GM21367 (cell line): ENCODE measurements around the gene SLC16A11.

ENCODE experiments used
- ATAC-seq: cut with Tn5 transposase; IDR thresholded peaks from one replicate; pipeline ENCODE4 v1.9.1; 2021; ENCODE audit not compliant: unreplicated experiment

Gene SLC16A11

GRCh38 chr17:7027335-7027734 lies 16.6 kb downstream of the SLC16A11 start:
- no peak for ATAC-seq

GRCh38 chr17:7026471-7027115 lies 17.3 kb downstream of the SLC16A11 start:
- no peak for ATAC-seq

DNA sequence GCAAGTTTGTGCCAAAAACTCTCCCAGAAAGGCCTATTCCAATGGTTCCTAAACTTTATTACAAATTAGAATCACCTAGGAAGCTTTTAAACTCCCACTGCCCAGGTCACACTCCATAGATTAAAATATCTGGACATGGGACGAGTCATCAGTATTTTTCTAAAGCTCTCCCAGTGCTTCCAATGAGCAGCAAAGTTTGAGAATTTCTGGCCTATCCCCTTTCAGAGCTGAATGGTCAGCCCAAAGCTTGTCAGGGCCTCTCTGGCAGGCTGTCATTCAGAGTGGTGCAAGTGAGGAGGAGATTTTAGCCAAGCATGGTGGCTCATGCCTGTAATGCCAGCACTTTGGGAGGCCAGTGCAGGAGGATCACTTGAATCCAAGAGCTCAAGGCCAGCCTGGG lies 18.6 kb downstream of the SLC16A11 start:
- ATAC-seq, result no peak

- ATAC-seq, result no peak
These were observed 19.5 kb downstream of the SLC16A11 start for GRCh38 chr17:7024402-7024785.

DNA sequence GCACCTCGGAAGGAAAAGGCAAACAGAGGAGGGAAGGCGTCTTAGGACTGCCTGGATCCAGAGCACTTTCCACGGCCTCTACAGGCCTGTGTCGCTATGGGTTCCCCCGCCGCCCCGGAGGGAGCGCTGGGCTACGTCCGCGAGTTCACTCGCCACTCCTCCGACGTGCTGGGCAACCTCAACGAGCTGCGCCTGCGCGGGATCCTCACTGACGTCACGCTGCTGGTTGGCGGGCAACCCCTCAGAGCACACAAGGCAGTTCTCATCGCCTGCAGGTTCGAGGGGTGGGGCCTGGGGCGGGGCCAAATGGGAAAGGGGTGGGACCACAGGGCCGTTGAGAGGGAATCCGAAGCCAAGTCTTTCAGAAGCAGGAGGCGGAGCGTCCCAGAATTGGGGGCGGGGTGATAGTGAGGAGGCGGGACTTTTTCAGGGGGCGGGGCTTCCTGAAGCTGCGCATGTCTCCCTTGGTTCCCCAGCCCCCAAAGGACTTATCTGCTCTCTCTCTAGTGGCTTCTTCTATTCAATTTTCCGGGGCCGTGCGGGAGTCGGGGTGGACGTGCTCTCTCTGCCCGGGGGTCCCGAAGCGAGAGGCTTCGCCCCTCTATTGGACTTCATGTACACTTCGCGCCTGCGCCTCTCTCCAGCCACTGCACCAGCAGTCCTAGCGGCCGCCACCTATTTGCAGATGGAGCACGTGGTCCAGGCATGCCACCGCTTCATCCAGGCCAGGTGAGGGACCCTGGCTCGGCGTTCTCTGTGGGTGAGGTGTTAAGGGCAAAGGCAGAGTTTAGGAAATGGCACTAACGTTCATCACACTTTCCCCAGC lies 20.1 kb downstream of the SLC16A11 start:
- ATAC-seq, result no peak

DNA sequence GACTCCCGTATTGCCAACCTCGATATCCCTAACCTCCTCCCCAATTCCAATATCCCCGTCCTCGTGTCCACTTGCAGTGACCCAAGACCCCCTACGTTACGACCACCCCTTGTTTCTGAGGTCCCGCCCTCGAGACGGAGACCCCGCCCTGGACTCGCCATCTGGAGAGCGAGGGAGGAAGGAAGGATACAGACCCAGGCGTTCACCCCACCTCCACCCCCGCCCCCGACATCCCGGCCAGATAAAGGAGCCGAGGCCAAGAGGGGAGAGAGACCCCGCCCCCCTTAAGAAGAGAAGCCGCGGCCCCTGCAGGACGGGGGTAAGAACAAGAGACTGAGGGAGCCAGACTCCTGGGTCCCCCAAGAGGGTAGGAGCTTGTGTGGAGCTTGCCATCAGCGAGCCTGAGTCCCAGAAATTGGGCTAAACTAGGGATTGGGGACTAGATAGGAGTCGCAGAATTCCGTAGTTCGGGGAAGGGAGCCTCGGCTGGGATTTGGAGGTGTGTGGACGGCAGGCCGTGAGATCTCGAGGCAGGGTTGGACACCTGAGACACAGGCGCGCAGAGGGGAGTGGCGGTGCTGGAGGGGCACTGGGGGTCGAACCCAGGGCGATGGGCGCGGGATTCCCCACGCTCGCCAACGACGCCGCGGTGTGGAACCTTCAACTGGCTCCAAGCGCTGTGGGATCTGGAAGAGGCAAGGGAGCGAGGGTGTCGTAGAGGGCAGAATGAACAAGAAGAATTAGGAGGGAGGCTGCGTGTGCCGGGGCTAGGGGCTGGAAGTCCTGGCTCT lies 20.9 kb downstream of the SLC16A11 start, which contains the start of gene BCL6B:
TSS of gene BCL6B (plus strand) at position 270 of the 791 bp plus-strand sequence. CDS start 622 bp downstream, outside the sequence.
- no peak for ATAC-seq

DNA sequence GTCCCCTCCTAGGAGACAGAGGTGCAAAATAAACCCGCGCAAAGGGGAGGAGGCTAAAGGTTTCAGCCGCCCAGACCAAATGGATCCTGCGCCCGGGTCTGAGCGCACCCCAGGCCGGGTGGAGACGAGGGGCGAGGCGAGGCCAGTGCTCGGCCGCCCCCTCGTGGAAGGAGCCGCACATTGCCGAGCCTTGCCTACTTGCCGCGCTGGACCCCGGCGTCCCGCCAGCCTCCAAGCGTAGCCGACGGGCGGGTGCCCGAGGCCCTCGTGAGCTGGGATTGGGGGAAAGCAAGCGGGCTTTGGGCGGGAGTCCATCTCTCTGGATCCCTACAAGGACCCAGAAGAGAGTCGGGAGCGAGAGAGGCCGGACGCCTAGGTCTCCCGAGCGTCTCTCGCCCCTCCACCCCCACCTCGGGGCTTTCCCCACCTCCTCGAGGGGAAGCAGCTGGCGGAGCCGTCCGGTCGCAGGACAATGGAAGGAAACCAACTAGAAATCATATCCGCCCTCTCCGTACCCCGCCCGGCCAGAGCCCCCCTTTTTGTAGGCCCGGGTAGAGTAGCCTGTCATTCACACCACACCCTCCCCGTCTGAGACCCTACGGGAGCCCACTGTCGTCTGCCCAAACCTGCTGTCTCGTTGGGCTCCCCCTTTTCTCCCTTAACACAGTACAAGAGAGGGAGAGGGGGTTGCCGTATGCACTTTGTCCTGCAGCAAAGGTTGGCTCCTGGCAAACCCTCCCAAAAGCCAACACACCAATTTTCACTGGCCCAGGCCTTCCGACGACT lies 21.7 kb downstream of the SLC16A11 start:
- peak; percentile 46 for ATAC-seq

DNA sequence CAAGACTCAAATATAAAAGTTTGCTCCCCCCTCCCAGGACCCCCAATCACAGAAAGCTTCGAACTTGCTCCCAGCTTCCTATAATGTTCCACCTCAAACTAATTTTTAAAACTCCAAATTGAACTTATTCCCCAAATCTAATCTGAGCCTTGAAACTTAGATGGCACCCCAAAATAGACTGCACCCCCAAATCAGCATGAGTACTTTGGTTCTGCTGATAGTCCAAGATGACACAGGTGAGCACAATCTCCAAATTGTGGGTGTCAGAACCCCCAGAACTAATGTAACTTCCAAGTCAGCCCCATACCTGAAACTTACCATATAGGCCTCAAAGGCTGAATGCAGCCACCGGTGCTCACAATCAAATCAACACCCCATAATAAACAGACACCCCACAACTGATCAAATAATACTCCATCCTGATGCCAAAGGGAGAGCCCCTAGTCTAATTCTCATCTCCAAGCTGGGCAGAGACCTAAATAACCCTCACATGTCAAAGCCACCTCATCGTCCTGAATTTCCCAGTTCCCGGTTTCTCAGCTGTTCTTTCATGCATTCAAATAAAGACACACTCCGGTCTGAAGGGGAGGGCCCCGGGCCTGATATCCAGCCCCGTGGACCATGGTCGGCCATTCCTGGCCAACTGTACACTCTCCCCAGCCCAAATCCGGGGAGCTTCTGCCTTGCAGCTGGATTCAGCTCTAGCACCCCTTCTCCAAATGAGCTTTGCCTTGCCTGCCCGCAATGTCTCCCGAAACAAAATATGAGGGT lies 22.8 kb downstream of the SLC16A11 start:
- no peak for ATAC-seq

DNA sequence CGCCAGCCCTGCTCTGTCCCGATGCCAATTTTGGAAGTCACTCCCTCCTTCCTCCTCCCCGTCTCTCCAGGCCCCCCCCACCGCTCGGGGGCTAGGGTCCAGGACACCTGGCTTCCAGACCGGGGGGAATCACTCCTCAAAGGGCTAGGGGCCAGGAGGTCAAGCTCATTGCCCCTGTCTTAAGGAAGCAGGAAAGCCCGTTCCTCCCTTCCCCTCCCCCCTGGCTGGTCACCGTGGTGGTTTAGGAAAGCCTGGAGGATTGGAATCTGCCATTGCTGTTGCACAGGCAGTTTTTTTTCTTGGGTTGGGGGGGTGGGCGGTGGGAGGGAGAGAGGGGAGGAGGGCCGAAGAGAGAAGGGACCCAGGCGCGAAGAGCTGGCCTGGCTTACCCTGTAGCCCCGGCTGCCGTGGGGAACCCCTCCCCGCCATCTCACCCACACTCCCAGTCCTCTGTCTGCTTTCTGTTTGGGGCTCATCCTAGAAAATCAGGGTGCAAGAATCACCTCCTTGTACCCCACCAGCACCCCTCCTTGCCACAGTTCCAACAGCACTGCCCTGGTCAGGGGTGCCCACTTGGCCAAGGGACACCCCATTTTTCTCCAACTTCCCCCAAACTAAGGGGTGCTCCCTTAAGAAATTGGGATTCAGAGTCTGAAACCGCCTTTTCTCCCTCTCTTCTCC lies 23.9 kb downstream of the SLC16A11 start:
- ATAC-seq, result no peak

DNA sequence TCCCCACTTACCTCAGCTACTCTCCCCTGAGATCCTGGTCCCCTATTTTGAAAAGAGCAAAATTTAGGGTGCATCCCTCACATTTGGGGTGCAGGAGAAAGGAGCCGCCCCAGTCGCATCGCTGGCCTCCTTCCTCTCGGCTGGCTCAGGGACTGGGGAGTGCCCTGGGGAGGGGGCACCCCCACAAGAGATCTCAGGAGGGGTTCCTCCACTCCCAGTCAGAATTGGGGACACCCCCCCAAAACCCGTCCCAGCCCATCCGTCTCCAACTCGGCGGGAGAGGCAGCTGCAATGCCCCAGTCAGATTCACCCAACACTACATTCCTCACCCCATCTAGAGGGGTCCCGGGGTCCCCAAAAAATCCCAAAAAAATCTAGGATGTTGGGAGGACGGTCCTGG lies 24.5 kb downstream of the SLC16A11 start:
- ATAC-seq, result no peak

- ATAC-seq, result no peak
These were observed 25.4 kb downstream of the SLC16A11 start for GRCh38 chr17:7018331-7018964.

DNA sequence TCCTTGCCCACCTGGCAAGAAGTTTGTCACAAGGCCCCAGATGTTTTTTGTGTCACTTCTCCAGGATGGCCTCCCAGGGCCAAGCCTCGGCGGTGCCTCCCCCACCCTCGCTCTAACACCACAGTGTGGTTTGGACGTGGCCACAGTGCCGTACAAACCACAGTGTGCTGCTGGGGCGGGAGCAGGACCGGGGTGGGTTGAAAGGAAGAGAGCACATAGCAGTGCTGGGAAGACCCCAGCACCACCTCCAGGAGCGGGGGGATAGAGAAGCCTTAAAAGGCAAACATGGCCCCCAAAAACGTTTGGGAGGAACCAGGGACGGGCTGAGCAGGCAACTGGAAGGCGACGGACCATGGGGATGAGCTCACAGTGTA lies 26.1 kb downstream of the SLC16A11 start:
- no peak for ATAC-seq

DNA sequence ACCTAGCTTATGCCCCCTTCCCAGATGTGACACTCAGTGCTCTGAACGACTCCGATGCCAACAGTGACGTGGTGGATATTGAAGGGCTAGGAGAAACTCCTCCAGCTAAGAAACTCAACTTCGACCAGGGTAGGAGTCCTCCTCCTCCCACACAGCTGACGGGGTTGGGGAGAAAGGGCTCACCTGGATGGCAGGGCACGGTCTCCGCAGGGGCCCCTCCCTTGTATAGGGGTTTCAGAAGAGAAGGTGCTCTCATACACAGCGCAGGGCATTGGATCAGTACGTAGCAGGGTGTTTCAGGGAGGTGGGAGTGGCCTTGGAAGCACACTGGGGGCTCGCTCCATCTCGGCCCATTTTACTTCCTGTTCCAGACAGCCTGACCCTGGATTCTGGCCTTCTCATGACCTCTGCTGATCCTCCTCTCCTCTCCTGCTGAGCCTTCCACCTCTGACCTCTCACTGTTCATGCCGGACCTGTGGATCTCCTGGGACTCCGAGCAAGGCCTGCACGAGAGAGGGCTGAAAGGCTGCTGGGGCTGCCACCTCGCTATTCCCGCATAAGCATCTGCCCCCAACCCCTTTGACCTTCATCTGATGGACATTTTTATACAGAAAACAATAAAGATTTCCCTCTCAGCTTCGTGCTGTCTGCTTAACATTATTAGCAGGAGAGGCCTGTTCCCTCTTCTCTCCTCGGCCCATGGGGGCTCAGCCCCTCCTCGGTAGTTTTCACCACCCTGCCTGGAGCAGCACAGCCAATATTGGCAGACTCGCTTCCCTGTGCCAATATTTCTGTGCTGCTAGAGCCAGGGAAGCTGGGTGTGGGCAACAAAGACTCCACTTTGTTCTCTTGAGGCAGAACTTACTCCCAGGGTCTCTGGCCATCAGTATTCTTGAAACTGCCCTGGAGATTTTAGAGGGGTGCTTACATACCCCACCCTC lies 26.7 kb downstream of the SLC16A11 start:
- no peak for ATAC-seq

- ATAC-seq, result no peak
These were observed 27.5 kb downstream of the SLC16A11 start for GRCh38 chr17:7016418-7016817.

- no peak for ATAC-seq
These were observed 28.6 kb downstream of the SLC16A11 start for GRCh38 chr17:7014995-7015958.

- ATAC-seq, result peak; percentile 63
These were observed 29.5 kb downstream of the SLC16A11 start for GRCh38 chr17:7014261-7014994.
